GM19023 (cell line): ENCODE data around the gene POU2F3.

Source experiments
- ATAC-seq: cut with Tn5 transposase; IDR thresholded peaks from one replicate; pipeline ENCODE4 v1.9.1; 2021; ENCODE audit warnings: mild to moderate bottlenecking, moderate library complexity; ENCODE audit not compliant: unreplicated experiment

POU2F3 gene

GRCh38 chr11:120239713-120240640, at the start of gene POU2F3:
POU2F3 (plus strand) TSS chr11:120240140; CDS start chr11:120240344, 204 bp downstream.
- ATAC-seq, result no peak

- no peak for ATAC-seq
These were observed 48.9 kb upstream of the POU2F3 start for GRCh38 chr11:120191058-120191457.

- ATAC-seq, result no peak
These were observed 46.9 kb upstream of the POU2F3 start for GRCh38 chr11:120192831-120193625.

GRCh38 chr11:120194166-120194565, 45.8 kb upstream of the POU2F3 start:
- ATAC-seq, result no peak

GRCh38 chr11:120195601-120196320, 44.2 kb upstream of the POU2F3 start:
- ATAC-seq, result no peak

- ATAC-seq, result no peak
These were observed 43.1 kb upstream of the POU2F3 start for GRCh38 chr11:120196826-120197225.

- ATAC-seq, result no peak
These were observed 42.6 kb upstream of the POU2F3 start for GRCh38 chr11:120197251-120197891.

- ATAC-seq, result no peak
These were observed 42.0 kb upstream of the POU2F3 start for GRCh38 chr11:120197977-120198376.

GRCh38 chr11:120198403-120198786, 41.5 kb upstream of the POU2F3 start:
- no peak for ATAC-seq

- ATAC-seq, result no peak
These were observed 41.0 kb upstream of the POU2F3 start for GRCh38 chr11:120198787-120199469.

GRCh38 chr11:120199613-120200012, 40.3 kb upstream of the POU2F3 start:
- no peak for ATAC-seq

GRCh38 chr11:120200677-120201076, 39.3 kb upstream of the POU2F3 start:
- no peak for ATAC-seq

- ATAC-seq, result no peak
These were observed 38.3 kb upstream of the POU2F3 start for GRCh38 chr11:120201653-120202052.

GRCh38 chr11:120203626-120204025, 36.3 kb upstream of the POU2F3 start:
- no peak for ATAC-seq

- ATAC-seq, result no peak
These were observed 34.3 kb upstream of the POU2F3 start for GRCh38 chr11:120205596-120206161.

GRCh38 chr11:120207512-120207911, 32.4 kb upstream of the POU2F3 start:
- ATAC-seq, result no peak

GRCh38 chr11:120208001-120208441, 31.9 kb upstream of the POU2F3 start:
- ATAC-seq, result no peak

- ATAC-seq, result no peak
These were observed 31.2 kb upstream of the POU2F3 start for GRCh38 chr11:120208777-120209176.

- no peak for ATAC-seq
These were observed 30.0 kb upstream of the POU2F3 start for GRCh38 chr11:120209746-120210625.
